A204.1 (cell line): ENCODE measurements around the gene MSL2.
"Not testable (repeated sequence)": the region's sequence is repeated elsewhere in the genome, so short reads cannot be mapped to it uniquely, and the experiment has no call there.

Source experiments
- FAIRE-seq: peaks from 2 replicates; lab custom pipeline; 2012; peaks lifted over from hg19 to GRCh38; lab: Jason Lieb, UNC

MSL2 gene

DNA sequence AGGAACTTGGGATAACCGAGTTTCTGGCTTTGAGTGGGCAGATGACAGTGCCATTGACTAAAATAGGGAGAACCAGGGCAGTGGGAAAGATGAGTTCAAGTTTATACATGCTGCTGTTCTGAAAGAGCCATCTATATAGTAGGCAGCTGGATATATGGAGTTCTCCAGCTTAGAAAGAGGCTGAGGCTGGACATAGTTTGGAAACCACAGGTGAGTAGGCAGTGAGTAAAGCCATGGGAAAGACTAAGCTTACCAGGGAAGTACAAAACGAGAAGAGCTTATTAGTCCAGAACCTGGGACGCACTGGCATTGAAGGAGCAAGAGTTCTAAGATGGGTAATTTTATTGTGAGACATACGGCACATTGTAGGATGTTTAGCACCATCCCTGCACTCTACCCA lies 54.2 kb downstream of the MSL2 start:
- no peak for FAIRE-seq

DNA sequence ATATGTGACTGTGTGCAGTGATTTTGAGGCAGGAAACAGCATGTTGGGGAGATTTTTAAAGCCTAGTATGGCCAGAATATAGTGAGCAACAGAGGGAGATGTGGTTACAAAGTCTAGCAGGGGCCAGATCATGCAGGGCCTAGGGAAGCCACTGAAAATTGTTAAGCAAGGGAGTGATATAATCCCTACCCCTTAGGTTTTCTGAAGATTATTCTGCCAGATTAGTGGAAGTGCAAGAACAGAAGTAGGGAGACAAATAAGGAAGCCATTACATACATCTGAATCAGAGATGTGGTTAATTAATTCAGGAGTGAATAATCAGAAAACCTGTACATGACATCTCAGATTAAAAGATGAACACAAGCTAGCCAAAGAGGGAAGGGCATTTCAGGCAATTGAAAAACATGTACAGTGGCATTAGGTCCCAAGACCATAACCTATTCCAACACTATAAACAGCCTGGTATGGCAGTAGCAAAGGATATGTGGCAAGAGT lies 54.8 kb downstream of the MSL2 start:
- no peak for FAIRE-seq

DNA sequence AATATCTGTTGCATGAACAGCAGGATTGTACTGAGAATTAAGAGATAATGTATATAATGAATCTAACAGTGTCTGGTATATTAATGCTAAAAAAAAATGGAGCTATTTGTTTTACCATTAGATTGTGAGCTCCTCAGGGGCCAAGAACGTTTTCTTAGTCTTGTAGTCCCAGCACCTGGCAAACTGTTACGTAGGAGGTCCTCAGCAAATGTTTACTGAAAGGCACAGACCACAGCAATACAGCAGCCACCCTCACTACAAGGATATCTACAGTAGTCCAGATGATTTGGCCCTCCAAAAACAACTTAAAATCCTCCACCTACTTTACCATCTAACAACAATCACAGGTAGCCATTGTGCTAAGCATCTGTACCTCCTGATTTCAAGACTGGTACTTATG lies 59.7 kb downstream of the MSL2 start:
- no peak for FAIRE-seq

DNA sequence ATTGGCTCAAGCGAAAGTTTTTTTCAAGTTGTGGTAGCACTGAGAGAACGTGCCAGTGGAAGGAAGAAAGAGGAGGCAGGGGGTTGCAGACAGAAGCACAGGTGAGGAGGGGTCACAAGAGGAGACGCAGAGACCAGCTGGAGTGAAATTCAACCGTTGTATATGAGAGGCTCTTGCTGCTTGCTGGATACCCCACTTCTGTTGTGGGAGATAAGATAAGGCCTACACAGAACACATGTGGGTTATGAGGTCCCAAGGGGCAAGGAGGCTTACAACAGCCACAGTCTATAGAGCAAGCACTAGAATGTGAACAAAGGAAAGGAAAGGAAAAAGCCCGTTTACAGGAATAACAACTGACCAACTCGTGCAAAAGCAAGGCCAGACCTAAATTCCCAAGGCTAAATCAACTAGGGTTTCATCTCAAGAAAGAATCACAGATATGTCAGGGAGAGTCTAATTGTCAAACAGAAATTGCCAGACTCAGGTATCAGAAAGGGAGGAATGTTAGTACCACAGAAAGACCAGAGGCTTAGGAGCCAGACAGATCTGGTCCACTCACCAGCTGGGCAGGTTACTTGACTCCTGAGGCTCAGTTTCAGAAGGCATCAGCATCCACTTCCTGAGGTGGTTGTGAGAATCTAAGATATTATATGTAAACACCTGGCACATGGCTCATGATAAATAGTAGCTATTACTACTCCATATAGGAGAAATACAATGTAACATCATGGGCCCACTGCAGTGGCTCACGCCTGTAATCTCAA lies 60.9 kb downstream of the MSL2 start:
- no peak for FAIRE-seq

DNA sequence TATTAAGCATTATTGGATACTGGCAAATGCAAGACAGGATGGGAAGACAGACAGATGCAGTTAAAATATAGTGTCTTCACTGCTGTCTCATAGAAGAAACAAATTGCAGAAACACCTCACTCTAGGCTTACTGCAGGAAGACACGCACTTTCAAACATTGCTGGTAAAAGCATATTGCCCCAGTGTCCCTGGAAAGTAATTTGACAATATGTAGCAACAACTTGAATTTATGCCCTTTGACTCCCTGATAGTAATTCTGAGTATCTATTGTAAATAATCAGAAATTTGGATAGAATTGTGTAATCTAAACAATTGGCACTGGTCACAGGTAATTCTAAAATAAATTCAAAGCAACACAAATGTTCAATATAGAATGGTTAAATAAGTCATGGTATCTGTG lies 62.0 kb downstream of the MSL2 start:
- no peak for FAIRE-seq

DNA sequence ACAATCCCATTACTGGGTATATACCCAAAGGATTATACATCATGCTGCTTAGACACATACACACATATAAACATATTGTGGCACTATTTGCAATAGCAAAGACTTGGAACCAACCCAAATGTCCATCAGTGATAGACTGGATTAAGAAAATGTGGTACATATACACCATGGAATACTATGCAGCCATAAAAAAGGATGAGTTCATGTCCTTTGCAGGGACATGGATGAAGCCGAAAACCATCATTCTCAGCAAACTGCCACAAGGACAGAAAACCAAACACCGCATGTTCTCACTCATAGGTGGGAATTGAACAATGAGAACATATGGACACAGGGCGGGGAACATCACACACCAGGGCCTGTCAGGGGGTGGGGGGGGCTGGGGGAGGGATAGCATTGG lies 64.5 kb downstream of the MSL2 start:
- not testable (repeated sequence) for FAIRE-seq

DNA sequence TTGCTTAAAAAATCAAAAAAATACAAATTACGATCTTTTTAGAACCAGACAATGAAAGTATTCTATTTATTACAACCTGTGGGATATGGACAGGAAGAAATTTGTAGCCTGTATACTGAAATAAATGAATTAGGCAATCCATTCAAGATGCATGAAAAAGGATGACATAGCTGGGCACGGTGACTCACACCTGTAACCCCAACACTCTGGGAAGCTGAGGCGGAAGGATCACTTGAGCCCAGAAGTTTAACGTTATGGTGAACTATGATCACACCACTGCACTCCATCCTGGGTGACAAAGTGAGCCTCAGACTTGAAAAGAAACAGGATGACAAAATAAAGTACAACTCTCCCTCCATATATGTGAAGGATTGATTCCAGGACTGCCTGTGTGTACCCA lies 74.1 kb downstream of the MSL2 start:
- peak; percentile 9 for FAIRE-seq

DNA sequence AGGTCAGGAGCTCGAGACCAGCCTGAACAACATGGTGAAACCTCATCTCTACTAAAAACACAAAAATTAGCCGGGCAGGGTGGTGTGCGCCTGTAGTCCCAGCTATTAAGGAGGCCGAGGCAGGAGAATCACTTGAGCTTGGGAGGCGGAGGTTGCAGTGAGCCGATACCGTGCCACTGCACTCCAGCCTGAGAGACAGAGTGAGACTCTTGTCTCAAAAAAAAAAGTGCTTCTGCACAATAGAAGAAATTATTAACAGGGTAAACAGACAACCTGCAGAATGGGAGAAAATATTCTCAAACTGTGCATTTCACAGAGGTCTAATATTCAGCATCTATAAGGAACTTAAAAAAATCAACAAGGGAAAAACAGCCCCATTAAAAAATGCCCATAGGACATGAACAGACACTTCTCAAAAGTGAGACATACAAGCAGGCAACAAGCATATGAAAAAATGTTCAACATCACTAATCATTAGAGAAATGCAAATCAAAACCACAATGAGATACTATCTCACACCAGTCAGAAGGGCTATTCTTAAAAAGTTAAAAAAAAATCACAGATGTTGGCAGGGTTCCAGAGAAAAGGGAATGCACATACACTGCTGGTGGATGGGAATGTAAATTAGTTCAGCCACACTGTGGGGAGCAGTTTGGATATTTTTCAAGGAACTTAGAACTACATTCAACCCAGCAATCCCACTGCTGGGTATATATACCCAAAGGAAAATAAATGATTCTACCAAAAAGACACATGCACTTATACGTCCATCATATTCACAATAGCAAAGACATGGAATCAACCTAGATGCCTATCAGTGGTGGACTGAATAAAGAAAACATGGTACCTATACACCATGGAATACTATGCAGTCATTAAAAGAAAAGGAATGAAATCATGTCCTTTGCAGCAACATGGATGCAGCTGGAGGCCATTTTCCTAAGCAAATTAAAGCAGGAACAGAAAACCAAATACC lies 75.5 kb downstream of the MSL2 start:
- no peak for FAIRE-seq

DNA sequence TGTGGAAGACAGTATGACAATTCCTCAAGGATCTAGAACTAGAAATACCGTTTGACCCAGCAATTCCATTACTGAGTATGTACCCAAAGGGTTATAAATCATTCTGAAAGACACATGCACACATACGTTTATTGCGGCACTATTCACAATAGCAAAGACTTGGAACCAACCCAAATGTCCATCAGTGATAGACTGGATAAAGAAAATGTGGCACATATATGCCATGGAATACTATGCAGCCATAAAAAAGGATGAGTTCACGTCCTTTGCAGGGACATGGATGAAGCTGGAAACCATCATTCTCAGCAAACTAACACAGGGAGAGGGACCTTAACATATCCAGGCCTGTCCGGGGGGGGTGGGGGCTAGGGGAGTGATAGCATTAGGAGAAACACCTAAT lies 76.4 kb downstream of the MSL2 start:
- FAIRE-seq, result not testable (repeated sequence)

DNA sequence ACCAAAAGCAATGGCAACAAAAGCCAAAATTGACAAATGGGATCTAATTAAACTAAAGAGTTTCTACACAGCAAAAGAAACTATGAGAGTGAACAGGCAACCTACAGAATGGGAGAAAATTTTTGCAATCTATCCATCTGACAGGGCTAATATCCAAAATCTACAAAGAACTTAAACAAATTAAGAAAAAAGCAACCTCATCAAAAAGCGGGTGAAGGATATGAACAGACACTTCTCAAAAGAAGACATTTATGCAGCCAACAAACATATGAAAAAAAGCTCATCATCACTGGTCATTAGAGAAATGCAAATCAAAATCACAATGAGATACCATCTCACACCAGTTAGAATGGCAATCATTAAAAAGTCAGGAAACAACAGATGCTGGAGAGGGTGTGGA lies 76.8 kb downstream of the MSL2 start:
- not testable (repeated sequence) for FAIRE-seq

DNA sequence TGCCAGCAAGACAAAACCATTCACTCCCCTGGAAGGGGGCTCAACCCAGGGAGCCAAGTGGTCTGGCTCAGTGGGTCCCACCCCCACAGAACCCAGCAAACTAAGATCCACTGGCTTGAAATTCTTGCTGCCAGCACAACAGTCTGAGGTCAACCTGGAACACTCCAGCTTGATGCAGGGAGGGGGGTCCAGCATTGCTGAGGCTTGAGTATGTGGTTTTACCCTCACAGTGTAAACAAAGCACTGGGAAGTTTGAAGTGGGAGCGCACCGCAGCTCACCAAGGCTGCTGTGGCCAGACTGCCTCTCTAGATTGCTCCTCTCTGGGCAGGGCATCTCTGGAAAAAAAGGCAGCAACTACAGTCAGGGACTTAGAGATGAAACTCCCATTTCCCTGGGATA lies 81.7 kb downstream of the MSL2 start:
- FAIRE-seq, result no peak

DNA sequence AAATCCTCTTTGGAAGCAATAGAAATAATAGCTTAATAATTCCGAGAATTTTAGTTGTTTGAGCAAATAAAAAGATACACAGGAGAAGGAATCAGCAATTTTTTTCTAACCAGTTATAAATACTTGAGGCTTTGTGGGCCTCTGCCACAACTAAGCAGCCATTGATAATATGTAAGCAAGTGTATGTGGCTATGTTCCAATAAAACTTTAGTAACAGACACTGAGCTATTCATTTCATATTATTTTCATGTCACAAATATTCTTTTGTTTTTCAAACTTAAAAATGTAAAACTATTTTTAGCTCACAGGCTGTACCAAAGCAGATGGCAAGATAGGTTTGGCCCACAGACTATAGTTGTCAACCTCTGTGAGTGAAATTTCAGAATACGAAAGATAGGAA lies 85.7 kb downstream of the MSL2 start:
- no peak for FAIRE-seq

DNA sequence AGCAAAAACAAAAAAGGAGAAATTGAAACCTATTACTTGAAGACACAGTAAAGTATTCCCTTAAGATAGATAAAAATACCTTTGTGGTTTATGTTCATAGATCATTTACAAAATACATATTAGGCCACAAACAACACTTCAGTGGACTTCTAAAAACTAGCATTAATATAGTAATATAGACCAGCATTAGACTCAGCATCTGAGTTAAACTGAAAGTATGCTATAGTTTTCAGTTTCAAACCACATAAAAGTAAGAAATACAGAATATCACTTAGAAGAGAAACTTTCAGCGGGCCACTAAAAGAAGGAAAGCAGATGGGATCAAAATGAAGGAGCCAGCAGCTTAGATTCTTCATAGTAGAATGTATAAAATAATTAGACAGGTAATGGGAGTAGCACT lies 86.6 kb downstream of the MSL2 start:
- no peak for FAIRE-seq

DNA sequence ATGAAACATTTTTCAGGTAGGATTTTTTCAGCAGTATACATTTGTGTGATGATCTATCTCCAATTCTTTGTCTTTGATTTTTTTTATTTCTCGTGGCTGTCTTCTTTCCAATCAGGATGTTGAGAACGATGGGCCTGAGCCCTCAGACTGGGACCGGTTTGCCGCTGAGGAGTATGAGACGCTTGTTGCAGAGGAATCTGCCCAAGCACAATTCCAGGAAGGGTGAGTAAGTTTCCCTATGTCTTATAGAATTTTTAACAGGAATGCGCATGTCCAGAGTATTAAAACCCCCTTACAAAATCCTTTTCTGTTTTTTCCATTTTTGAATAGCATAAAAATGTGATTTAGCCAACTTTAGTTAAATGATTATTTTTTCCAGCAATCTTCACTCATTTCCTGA lies 90.0 kb downstream of the MSL2 start:
- no peak for FAIRE-seq

DNA sequence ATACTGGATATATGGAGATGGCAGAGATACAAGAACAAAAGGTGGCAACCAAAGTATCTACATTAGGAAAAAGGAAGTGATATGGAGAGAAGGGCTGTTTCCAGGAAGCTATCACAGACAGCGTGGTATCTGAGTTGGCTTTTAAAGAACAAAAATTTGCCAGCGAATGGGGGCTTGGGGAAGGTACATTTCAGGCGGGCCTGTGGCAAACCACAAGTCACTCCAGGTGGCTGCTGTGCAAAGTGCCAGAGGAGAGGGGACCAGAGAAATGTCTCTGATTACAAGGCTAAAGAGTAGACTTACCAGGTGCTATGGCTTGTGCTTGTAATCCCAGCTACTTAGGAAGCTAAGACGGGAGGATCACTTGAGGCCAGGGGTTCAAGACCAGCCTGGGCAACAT lies 91.1 kb downstream of the MSL2 start:
- FAIRE-seq, result no peak
